ENCODE results near the gene PLPP1.

GRCh38 chr5:55410845-55411244, 123.9 kb downstream of the PLPP1 start:
- no peak for TF ChIP-seq EZH2phosphoT487 (IDR thresholded peaks at IDR 0.05; ENCODE audit: borderline replicate concordance, low read length)
- TF ChIP-seq, protein P1, sequence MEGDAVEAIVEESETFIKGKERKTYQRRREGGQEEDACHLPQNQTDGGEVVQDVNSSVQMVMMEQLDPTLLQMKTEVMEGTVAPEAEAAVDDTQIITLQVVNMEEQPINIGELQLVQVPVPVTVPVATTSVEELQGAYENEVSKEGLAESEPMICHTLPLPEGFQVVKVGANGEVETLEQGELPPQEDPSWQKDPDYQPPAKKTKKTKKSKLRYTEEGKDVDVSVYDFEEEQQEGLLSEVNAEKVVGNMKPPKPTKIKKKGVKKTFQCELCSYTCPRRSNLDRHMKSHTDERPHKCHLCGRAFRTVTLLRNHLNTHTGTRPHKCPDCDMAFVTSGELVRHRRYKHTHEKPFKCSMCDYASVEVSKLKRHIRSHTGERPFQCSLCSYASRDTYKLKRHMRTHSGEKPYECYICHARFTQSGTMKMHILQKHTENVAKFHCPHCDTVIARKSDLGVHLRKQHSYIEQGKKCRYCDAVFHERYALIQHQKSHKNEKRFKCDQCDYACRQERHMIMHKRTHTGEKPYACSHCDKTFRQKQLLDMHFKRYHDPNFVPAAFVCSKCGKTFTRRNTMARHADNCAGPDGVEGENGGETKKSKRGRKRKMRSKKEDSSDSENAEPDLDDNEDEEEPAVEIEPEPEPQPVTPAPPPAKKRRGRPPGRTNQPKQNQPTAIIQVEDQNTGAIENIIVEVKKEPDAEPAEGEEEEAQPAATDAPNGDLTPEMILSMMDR (IDR thresholded peaks at IDR 0.05; ENCODE audit: low read depth, low read length, poor library complexity, severe bottlenecking) = no peak
